Measurements from ENCODE around the gene MYBL2.

MYBL2 gene

DNA sequence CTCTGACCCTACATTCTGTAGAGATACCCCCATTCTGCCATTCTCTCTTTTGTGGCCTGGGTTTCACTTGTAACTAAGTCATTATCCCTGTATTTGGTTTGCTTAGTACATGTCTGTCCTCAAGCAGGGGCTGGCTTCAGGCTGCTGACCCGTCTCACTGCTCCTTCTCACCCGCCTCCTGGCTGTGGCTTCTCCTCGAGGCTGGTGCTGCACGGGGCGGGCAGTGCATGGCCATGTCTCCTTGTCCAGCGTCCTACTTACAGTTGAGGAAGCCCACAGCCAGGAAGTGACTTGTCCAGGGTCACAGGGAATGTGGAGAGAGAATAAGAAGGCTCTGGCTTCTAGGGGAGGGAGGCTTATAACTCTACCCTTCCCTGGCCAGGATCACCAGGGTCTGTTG is 48.6 kb downstream of the MYBL2 start:
- no peaks in the 10 kb centered on the region for H3K4me1 ChIP-seq (ENCODE audit: control insufficient read depth, low read depth, low read length)
- H3K27me3 ChIP-seq (ENCODE audit: control insufficient read depth, insufficient read depth, low read length) = no peaks in the 10 kb centered on the region
- no peak overlapping the region for H3K4me3 ChIP-seq (ENCODE audit: low read length)
- no peak overlapping the region for H3K27ac ChIP-seq (ENCODE audit: low read length)
- no peak overlapping the region for H3K9ac ChIP-seq (ENCODE audit: low read length)
- no peaks in the 10 kb centered on the region for H3K9me3 ChIP-seq (ENCODE audit: control insufficient read depth, low read depth, low read length)
- H3K36me3 ChIP-seq (ENCODE audit: control insufficient read depth, low read depth, low read length) = peaks cover 44% of the 10 kb centered on the region

DNA sequence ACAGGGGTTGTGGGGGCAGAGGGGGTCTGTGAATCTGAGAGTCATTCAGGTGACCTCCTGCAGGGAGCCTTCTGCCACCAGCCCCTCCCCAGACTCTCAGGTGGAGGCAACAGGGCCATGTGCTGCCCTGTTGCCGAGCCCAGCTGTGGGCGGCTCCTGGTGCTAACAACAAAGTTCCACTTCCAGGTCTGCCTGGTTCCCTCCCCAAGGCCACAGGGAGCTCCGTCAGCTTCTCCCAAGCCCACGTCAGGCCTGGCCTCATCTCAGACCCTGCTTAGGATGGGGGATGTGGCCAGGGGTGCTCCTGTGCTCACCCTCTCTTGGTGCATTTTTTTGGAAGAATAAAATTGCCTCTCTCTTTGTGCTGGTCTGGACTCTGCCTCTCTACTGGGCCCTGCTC is 49.2 kb downstream of the MYBL2 start:
- Histone ChIP-seq H3K27me3 (ENCODE audit: control insufficient read depth, insufficient read depth, low read length) (no peaks in the 10 kb centered on the region), H3K36me3 (ENCODE audit: control insufficient read depth, low read depth, low read length) (peaks cover 38% of the 10 kb centered on the region), H3K27ac (ENCODE audit: low read length) (no peak overlapping the region), H3K9ac (ENCODE audit: low read length) (no peak overlapping the region), H3K4me3 (ENCODE audit: low read length) (no peak overlapping the region), H3K4me1 (ENCODE audit: control insufficient read depth, low read depth, low read length) (no peaks in the 10 kb centered on the region), H3K9me3 (ENCODE audit: control insufficient read depth, low read depth, low read length) (no peaks in the 10 kb centered on the region)

DNA sequence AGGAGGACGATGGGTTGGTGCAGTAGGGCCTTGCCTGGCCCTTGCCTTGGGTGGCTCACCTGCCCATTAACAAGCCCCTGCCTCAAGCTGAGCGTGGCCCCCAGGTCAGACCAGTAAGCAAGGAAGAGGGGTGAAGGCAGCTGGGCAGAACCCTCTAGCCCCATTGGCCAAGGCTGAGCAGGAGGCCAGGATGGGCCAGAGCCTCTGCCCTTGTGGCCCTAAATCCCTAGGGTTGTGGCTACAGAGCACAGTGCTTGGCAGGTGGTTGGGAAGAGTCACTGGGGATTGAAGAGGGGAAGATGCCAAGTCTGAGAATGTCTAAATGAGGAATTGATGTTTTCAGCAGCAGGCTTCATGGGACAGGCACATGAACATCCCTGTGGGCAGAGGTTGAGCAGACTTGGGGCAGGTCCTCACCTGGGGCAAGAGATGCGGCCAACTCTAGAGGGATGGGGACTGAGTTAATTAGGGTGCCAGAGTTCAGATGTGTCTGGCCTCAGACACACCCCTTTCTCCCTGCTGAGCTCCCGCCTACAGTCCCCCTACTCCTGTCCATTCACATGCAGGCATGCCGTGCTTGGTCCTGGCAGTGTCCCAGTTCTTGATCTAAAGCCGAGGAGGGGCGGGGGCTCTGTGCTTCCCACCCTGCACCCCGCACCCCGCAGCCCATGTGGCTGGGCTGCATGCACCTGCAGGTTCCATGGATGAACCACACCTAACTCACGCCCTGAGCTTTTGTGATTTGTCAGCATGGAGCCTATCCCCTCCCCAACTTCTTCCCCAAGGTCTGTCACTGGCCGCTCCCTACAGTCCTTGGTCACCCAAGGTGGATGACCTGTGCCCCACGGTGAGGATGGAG is 50.1 kb downstream of the MYBL2 start:
- Histone ChIP-seq H3K27ac (ENCODE audit: low read length) (no peak overlapping the region), H3K9ac (ENCODE audit: low read length) (no peak overlapping the region), H3K9me3 (ENCODE audit: control insufficient read depth, low read depth, low read length) (no peaks in the 10 kb centered on the region), H3K36me3 (ENCODE audit: control insufficient read depth, low read depth, low read length) (peaks cover 32% of the 10 kb centered on the region), H3K27me3 (ENCODE audit: control insufficient read depth, insufficient read depth, low read length) (no peaks in the 10 kb centered on the region), H3K4me1 (ENCODE audit: control insufficient read depth, low read depth, low read length) (no peaks in the 10 kb centered on the region), H3K4me3 (ENCODE audit: low read length) (no peak overlapping the region)

DNA sequence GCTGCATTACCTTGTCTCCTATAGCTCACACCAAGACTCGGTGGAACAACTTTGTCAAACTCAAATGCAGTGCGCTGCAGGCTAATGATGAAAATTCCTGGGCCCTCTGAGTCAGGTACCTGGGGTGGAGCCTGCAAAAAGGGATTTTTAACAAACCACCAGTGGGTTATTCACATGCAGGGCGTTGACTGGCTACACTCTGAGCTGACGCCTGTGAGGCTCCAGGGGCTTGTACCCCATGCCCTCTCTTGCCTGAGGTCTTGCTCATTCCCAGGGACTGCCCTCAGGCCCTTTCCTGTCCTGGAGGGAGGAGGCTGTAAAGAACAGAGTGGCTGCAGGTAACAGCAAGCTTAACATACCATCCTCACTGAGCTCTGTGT is 50.7 kb downstream of the MYBL2 start:
- Histone ChIP-seq H3K4me1 (ENCODE audit: control insufficient read depth, low read depth, low read length) (no peaks in the 10 kb centered on the region), H3K27ac (ENCODE audit: low read length) (no peak overlapping the region), H3K9ac (ENCODE audit: low read length) (no peak overlapping the region), H3K36me3 (ENCODE audit: control insufficient read depth, low read depth, low read length) (peaks cover 26% of the 10 kb centered on the region), H3K9me3 (ENCODE audit: control insufficient read depth, low read depth, low read length) (no peaks in the 10 kb centered on the region), H3K27me3 (ENCODE audit: control insufficient read depth, insufficient read depth, low read length) (no peaks in the 10 kb centered on the region), H3K4me3 (ENCODE audit: low read length) (no peak overlapping the region)

DNA sequence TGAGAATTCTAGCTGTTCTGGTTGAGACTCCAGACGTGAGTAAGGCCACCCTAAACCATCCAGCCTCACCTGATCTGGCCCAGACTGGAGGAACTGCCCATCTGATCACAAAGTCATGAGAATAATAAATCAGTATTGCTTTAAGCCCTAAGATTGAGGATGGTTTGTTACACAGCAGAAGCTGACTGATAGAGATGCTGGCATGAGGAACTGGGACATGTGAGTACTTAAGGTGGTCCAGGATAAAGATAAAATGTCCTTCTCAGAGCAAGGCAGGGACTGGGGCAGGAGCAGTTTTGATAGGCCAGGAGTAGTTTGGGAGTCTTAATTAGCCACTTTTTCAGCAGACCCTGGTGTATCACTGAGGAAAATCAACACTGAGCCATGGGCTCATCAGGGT is 53.1 kb downstream of the MYBL2 start:
- peaks cover 10% of the 10 kb centered on the region for H3K36me3 ChIP-seq (ENCODE audit: control insufficient read depth, low read depth, low read length)
- no peaks in the 10 kb centered on the region for H3K4me1 ChIP-seq (ENCODE audit: control insufficient read depth, low read depth, low read length)
- no peaks in the 10 kb centered on the region for H3K9me3 ChIP-seq (ENCODE audit: control insufficient read depth, low read depth, low read length)
- H3K27me3 ChIP-seq (ENCODE audit: control insufficient read depth, insufficient read depth, low read length) = no peaks in the 10 kb centered on the region
- H3K9ac ChIP-seq (ENCODE audit: low read length) = no peak overlapping the region
- no peak overlapping the region for H3K4me3 ChIP-seq (ENCODE audit: low read length)
- H3K27ac ChIP-seq (ENCODE audit: low read length) = no peak overlapping the region

DNA sequence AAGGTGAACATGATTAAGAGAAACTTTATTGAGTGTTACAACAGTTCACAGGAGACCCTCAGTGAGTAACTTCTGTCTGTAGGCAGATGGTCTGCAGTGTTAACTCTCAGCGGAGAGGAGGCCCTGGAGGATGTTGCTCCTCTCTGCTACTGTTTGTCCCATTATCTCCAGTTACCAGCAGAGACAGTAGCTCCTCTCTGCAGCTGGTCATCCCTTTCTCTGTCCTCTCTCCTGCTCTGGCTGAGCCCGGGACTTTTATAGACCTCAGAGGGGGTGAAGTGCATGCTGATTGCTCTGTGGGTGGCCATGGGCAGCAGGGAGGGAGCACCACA is 54.1 kb downstream of the MYBL2 start:
- no peaks in the 10 kb centered on the region for H3K27me3 ChIP-seq (ENCODE audit: control insufficient read depth, insufficient read depth, low read length)
- no peak overlapping the region for H3K27ac ChIP-seq (ENCODE audit: low read length)
- H3K4me1 ChIP-seq (ENCODE audit: control insufficient read depth, low read depth, low read length) = no peaks in the 10 kb centered on the region
- H3K9ac ChIP-seq (ENCODE audit: low read length) = no peak overlapping the region
- H3K4me3 ChIP-seq (ENCODE audit: low read length) = no peak overlapping the region
- H3K36me3 ChIP-seq (ENCODE audit: control insufficient read depth, low read depth, low read length) = peaks cover 2% of the 10 kb centered on the region
- no peaks in the 10 kb centered on the region for H3K9me3 ChIP-seq (ENCODE audit: control insufficient read depth, low read depth, low read length)

DNA sequence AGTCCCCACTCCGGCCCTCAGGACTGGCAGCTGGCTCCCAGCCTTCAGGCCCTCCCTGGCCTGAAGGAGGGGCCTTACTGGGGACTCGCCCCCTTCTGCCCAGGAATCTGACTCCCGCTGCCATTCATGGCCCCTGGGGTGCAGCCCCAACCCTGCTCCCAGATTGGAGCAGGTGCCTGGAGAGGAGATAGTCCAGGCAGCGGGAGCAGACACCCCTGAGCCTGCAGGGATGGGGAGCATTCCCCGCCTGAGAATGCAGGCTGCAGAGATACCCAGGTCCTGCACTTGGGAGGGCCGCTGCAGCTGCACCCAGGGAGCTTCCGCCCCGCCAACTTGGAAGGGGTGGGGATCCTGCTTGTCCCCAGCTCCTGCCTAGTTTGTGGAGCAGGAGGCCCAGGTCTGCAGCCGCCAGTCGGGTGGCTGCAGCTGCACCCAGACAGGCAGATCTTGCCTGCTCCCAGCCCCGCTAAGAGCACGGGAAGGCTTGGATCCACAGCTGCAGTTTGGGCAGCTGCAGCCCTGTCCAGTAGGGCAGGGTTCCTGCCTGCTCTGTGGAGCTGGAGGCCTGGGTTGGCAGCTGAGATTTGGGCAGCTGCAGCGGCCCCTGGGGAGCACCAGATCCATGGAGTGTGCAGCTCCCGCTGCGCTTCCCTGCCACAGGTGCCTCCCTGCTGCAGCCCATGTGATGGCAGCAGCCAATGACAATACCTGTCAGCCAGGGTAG is 54.7 kb downstream of the MYBL2 start:
- H3K9ac ChIP-seq (ENCODE audit: low read length) = no peak overlapping the region
- H3K4me1 ChIP-seq (ENCODE audit: control insufficient read depth, low read depth, low read length) = no peaks in the 10 kb centered on the region
- H3K36me3 ChIP-seq (ENCODE audit: control insufficient read depth, low read depth, low read length) = no peaks in the 10 kb centered on the region

DNA sequence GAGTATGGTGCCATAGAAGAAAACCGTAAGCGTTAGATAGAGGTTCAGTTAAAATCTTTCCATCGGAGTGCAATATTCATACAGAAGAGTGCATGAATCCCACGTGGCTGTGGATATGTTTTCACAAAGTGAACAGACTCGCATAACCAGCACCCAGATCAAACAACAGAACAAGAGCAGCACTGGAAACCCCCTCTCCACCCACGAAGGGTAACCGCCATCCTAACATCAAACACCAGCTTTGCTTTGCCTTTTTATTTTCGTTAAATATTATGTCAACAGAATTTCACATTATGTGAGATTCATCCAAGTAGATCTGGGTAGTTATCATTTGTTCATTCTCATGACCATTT is 55.2 kb downstream of the MYBL2 start:
- Histone ChIP-seq H3K9me3 (ENCODE audit: control insufficient read depth, low read depth, low read length) (no peaks in the 10 kb centered on the region), H3K27ac (ENCODE audit: low read length) (no peak overlapping the region), H3K9ac (ENCODE audit: low read length) (no peak overlapping the region), H3K4me1 (ENCODE audit: control insufficient read depth, low read depth, low read length) (no peaks in the 10 kb centered on the region), H3K4me3 (ENCODE audit: low read length) (no peak overlapping the region), H3K27me3 (ENCODE audit: control insufficient read depth, insufficient read depth, low read length) (no peaks in the 10 kb centered on the region), H3K36me3 (ENCODE audit: control insufficient read depth, low read depth, low read length) (no peaks in the 10 kb centered on the region)

More for the DNA sequence above, 54.7 kb downstream of the MYBL2 start:
- no peaks in the 10 kb centered on the region for H3K27me3 ChIP-seq (ENCODE audit: control insufficient read depth, insufficient read depth, low read length)
- H3K4me3 ChIP-seq (ENCODE audit: low read length) = no peak overlapping the region
- no peaks in the 10 kb centered on the region for H3K9me3 ChIP-seq (ENCODE audit: control insufficient read depth, low read depth, low read length)
- H3K27ac ChIP-seq (ENCODE audit: low read length) = no peak overlapping the region

DNA sequence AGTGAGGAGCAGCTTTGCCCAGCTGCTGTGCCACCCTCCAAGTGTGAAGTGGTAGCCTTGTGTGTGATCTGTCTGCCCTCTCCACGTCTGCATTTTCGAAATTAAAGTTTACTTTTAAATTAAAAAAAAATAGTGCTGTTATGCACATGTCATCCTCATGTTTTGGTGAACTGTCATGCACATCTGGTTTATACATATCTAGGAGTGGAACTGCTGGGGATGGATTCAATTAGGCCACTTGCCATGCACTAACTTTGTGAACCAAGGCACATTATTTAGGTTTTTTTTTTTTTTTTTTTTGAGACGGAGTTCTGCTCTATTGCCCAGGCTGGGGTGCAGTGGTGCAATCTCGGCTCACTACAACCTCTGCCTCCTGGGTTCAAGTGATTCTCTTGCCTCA is 56.3 kb downstream of the MYBL2 start:
- Histone ChIP-seq H3K4me1 (ENCODE audit: control insufficient read depth, low read depth, low read length) (no peaks in the 10 kb centered on the region), H3K36me3 (ENCODE audit: control insufficient read depth, low read depth, low read length) (no peaks in the 10 kb centered on the region), H3K27me3 (ENCODE audit: control insufficient read depth, insufficient read depth, low read length) (no peaks in the 10 kb centered on the region), H3K9ac (ENCODE audit: low read length) (no peak overlapping the region), H3K9me3 (ENCODE audit: control insufficient read depth, low read depth, low read length) (no peaks in the 10 kb centered on the region), H3K27ac (ENCODE audit: low read length) (no peak overlapping the region), H3K4me3 (ENCODE audit: low read length) (no peak overlapping the region)

DNA sequence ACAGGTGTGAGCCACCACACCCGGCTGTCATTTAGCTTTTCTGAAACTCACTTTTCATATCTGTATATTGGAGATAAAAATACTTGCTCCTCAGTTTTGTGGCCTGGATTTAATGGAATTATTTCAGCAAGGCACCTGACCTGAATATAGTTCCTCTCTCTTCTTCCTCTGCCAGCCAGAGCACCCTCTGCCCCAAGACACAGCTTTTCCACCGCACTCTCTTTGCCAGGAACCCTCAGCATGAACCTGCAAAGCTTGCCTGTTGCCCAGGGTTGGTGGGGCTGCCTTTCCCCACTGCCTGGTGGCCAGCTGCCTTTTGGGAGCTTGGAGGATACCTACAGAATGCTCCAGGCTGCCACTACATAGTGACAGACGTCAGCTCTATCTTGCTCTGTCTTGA is 56.8 kb downstream of the MYBL2 start:
- no peaks in the 10 kb centered on the region for H3K36me3 ChIP-seq (ENCODE audit: control insufficient read depth, low read depth, low read length)
- no peaks in the 10 kb centered on the region for H3K27me3 ChIP-seq (ENCODE audit: control insufficient read depth, insufficient read depth, low read length)
- no peaks in the 10 kb centered on the region for H3K4me1 ChIP-seq (ENCODE audit: control insufficient read depth, low read depth, low read length)
- H3K27ac ChIP-seq (ENCODE audit: low read length) = no peak overlapping the region
- no peak overlapping the region for H3K9ac ChIP-seq (ENCODE audit: low read length)
- H3K4me3 ChIP-seq (ENCODE audit: low read length) = no peak overlapping the region
- H3K9me3 ChIP-seq (ENCODE audit: control insufficient read depth, low read depth, low read length) = no peaks in the 10 kb centered on the region

DNA sequence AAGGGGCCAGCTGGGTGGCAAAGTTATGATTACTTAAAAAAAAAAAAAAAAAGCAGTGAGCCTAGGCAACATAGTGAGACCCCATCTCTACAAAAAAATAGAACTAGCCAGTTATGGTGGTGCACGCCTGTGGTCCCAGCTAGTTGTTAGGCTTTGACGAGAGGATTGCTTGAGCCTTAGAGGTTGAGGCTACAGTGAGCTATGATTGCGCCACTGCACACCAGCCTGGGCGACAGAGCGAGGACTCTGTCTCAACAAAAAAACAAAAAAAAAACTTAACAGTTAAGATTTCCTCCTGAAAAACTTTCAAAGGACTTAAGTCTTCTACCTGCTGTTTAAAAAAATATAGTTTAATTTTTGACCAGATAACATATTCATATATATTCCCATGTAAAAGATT is 57.5 kb downstream of the MYBL2 start:
- H3K4me1 ChIP-seq (ENCODE audit: control insufficient read depth, low read depth, low read length) = no peaks in the 10 kb centered on the region
- H3K4me3 ChIP-seq (ENCODE audit: low read length) = no peak overlapping the region
- no peaks in the 10 kb centered on the region for H3K9me3 ChIP-seq (ENCODE audit: control insufficient read depth, low read depth, low read length)
- H3K9ac ChIP-seq (ENCODE audit: low read length) = no peak overlapping the region
- H3K36me3 ChIP-seq (ENCODE audit: control insufficient read depth, low read depth, low read length) = no peaks in the 10 kb centered on the region
- no peaks in the 10 kb centered on the region for H3K27me3 ChIP-seq (ENCODE audit: control insufficient read depth, insufficient read depth, low read length)
- H3K27ac ChIP-seq (ENCODE audit: low read length) = no peak overlapping the region

DNA sequence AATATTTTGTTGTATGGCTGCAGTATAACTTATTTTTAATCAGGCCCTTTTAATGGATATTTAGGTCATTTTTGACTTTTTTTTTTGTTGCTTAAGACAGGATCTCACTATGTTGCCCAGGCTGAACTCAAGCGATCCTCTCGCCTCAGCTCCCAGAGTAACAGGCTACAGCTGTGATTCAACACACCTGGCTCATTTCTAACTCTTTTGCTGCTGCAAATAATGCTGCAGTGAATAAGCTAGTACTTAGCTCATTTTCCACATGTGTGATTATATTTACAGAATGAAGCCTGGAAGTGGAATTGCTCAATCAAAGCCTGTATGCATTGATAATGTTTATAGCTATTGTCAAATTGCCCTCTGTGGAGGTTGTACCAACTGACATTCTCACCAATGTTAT is 58.8 kb downstream of the MYBL2 start:
- no peak overlapping the region for H3K9ac ChIP-seq (ENCODE audit: low read length)
- no peaks in the 10 kb centered on the region for H3K27me3 ChIP-seq (ENCODE audit: control insufficient read depth, insufficient read depth, low read length)
- no peaks in the 10 kb centered on the region for H3K9me3 ChIP-seq (ENCODE audit: control insufficient read depth, low read depth, low read length)
- H3K4me1 ChIP-seq (ENCODE audit: control insufficient read depth, low read depth, low read length) = no peaks in the 10 kb centered on the region
- H3K27ac ChIP-seq (ENCODE audit: low read length) = no peak overlapping the region
- H3K36me3 ChIP-seq (ENCODE audit: control insufficient read depth, low read depth, low read length) = no peaks in the 10 kb centered on the region
- no peak overlapping the region for H3K4me3 ChIP-seq (ENCODE audit: low read length)
